Measurements from ENCODE around the gene BMPR1A.

- TF ChIP-seq BHLHE40 (IDR thresholded peaks at IDR 0.05; ENCODE audit: borderline replicate concordance) (no peak), SP1 (IDR thresholded peaks at IDR 0.05) (no peak), FOXA1 (IDR thresholded peaks at IDR 0.05) (no peak), L3MBTL2 (conservative IDR thresholded peaks at IDR 0.05) (no peak), SUZ12 (IDR thresholded peaks at IDR 0.05) (no peak), ARNT (IDR thresholded peaks at IDR 0.05) (no peak), FOXM1 (IDR thresholded peaks at IDR 0.05; ENCODE audit: borderline replicate concordance) (no peak), FOXK2 (IDR thresholded peaks at IDR 0.05) (no peak), CTBP1 (IDR thresholded peaks at IDR 0.05; ENCODE audit: borderline replicate concordance) (no peak), NFRKB (IDR thresholded peaks at IDR 0.05) (no peak), LEF1 (IDR thresholded peaks at IDR 0.05; ENCODE audit: borderline replicate concordance) (no peak), ELF4 (IDR thresholded peaks at IDR 0.05) (no peak), TARDBP (IDR thresholded peaks at IDR 0.05) (no peak), PKNOX1 (IDR thresholded peaks at IDR 0.05) (no peak)
Measured at GRCh38 chr10:86709396-86710185, 46.8 kb upstream of the BMPR1A start.
